Fibroblast of lung (primary cell): ENCODE measurements around the gene KIF1A.

Source experiments
- EZH2 ChIP-seq: IDR thresholded peaks from 2 replicates; pipeline ENCODE4 v1.5.1; 2012; ENCODE audit warnings: low read length, control low read depth, mild to moderate bottlenecking; ENCODE audit errors: missing control alignments
- TF ChIP-seq, protein P1 (sequence below), 2 donors: IDR thresholded peaks in 1 of 2; conservative IDR thresholded peaks in 1 of 2; 1 replicate in 1 of 2; 2 replicates in 1 of 2; pipeline ENCODE4 v1.5.1; 2011 to 2012; ENCODE audit warnings: low read length in 2 of 2, control low read depth in 1 of 2, inconsistent platforms in 1 of 2, low read depth in 1 of 2, mild to moderate bottlenecking in 1 of 2

DNA sequence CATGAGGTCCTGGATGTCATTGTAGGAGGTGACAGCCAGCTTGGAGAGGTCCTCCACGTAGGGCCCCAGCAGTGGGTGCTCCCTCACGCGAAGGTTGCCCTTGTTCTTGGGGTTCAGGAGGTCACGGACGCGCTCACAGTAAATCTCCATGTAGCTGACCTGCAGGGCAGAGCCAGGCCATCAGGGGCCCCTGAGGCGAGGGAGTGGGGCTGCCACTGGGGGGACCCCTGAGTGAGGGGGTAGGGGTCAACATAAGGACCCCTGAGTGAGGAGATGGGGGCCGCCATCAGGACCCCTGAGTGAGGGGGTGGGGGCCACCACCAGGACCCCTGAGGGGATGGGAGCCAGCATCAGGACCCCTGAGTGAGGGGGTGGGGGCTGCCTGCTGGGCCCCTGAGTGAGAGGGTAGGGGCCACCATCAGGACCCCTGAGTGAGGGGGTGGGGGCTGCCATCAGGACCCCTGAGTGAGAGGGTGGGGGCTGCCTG, 33.6 kb downstream of the KIF1A start:
- no peak for TF ChIP-seq EZH2
- TF ChIP-seq, protein P1, sequence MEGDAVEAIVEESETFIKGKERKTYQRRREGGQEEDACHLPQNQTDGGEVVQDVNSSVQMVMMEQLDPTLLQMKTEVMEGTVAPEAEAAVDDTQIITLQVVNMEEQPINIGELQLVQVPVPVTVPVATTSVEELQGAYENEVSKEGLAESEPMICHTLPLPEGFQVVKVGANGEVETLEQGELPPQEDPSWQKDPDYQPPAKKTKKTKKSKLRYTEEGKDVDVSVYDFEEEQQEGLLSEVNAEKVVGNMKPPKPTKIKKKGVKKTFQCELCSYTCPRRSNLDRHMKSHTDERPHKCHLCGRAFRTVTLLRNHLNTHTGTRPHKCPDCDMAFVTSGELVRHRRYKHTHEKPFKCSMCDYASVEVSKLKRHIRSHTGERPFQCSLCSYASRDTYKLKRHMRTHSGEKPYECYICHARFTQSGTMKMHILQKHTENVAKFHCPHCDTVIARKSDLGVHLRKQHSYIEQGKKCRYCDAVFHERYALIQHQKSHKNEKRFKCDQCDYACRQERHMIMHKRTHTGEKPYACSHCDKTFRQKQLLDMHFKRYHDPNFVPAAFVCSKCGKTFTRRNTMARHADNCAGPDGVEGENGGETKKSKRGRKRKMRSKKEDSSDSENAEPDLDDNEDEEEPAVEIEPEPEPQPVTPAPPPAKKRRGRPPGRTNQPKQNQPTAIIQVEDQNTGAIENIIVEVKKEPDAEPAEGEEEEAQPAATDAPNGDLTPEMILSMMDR (conservative IDR thresholded peaks at IDR 0.05 in 1 of 2, IDR thresholded peaks at IDR 0.05 in 1 of 2; ENCODE audit: low read depth in 1 of 2, low read length in 2 of 2) = no peak
